Stomach (tissue), 9 donors: ENCODE measurements around the gene SLC27A2. TPM values are rescaled to one million over a fixed set of nuclear protein-coding genes. Genes with fewer than 3 reads are reported as not detected.
"Not testable (repeated sequence)": the region's sequence is repeated elsewhere in the genome, so short reads cannot be mapped to it uniquely, and the experiment has no call there.

Source experiments
- DNase-seq, 2 donors: peaks; one replicate each; pipeline versions ENCODE4 v3.0.0 to v3.0.0-alpha.2; 2013 to 2019
- H3K27ac ChIP-seq, 5 donors: fragments of 200-600 bp in 4 of 5; sonication (generic) in 4 of 5; one replicate each; pipeline ENCODE4 v1.5.1; 2013 to 2019; ENCODE audit warnings: mild to moderate bottlenecking in 1 of 5, moderate library complexity in 1 of 5
- H3K27me3 ChIP-seq, 3 donors: fragments of 200-600 bp; sonication (generic); one replicate each; pipeline ENCODE4 v1.5.1; 2017 to 2019; ENCODE audit warnings: mixed run types in 1 of 3
- H3K36me3 ChIP-seq, 4 donors: fragments of 200-600 bp; sonication (generic); 1 replicate in 3 of 4; 2 replicates in 1 of 4; pipeline ENCODE4 v1.5.1; 2016 to 2019
- H3K4me1 ChIP-seq, 4 donors: fragments of 200-600 bp; sonication (generic); one replicate each; pipeline ENCODE4 v1.5.1; 2016 to 2019
- H3K4me3 ChIP-seq, 4 donors: fragments of 200-600 bp; sonication (generic) in 3 of 4; one replicate each; pipeline ENCODE4 v1.5.1; 2016 to 2019; ENCODE audit warnings: mild to moderate bottlenecking in 1 of 4
- H3K9me3 ChIP-seq, 4 donors: fragments of 200-600 bp; sonication (generic); one replicate each; pipeline ENCODE4 v1.5.1; 2016 to 2019
- CTCF ChIP-seq, 7 experiments: fragments of 450-650 bp in 4 of 7; fragments of 200-600 bp in 3 of 7; sonication (generic) in 3 of 7; IDR thresholded peaks; one replicate each; pipeline ENCODE4 v1.5.1; 2016 to 2019; ENCODE audit warnings: antibody characterized with exemption in 7 of 7, control low read depth in 2 of 7, mild to moderate bottlenecking in 1 of 7
- EP300 ChIP-seq: sonication (generic); formaldehyde crosslinking; IDR thresholded peaks from one replicate; pipeline ENCODE4 v1.6.1; 2017; ENCODE audit warnings: antibody characterized with exemption
- POLR2A ChIP-seq, 4 donors: fragments of 450-650 bp; IDR thresholded peaks; one replicate each; pipeline ENCODE4 v1.6.1; 2016; ENCODE audit warnings: antibody characterized with exemption in 4 of 4, control low read depth in 2 of 4, mild to moderate bottlenecking in 1 of 4, moderate library complexity in 1 of 4
- POLR2AphosphoS5 ChIP-seq, 3 donors: sonication (generic); formaldehyde crosslinking; IDR thresholded peaks; one replicate each; pipeline ENCODE4 v1.6.1; 2016; ENCODE audit warnings: antibody characterized with exemption in 3 of 3
- WGBS, 5 donors: extraction: QIAGEN DNeasy Blood & Tissue Kit in 3 of 5; methylation state at CpG; one replicate each; pipeline versions ENCODE4 v1.1.5 to v1.1.7; 2013 to 2018; 5-methylcytosine and 5-hydroxymethylcytosine counted together
- intact Hi-C: fragments of 100-400 bp; cut with DNase I; formaldehyde crosslinking; loops from one replicate; pipeline ENCODE4 v1.15.1; 2023; ENCODE audit warnings: low total_unique reads
- polyA plus RNA-seq, 3 donors: library from polyadenylated mRNA; stranded (reverse); fragments of 200-250 nt; gene quantifications; one replicate each; pipeline ENCODE4 v1.2.3, GENCODE V29; 2013
- total RNA-seq, 5 donors: library from RNA; depleted of rRNA; stranded (reverse); fragments of >200 nt; gene quantifications; one replicate each; pipeline versions ENCODE4 v1.1.0 to v1.2.3, GENCODE V29; 2014 to 2016
- donor health status: healthy with polysubstance abuse.
- donor health status: Bipolar disorder and iron deficiency.
- donor health status: healthy.

Gene SLC27A2
- total and polyA plus RNA-seq, 8 donors: 0.61 to 53.6 (median 2.3) TPM; not detected in 2

- H3K36me3 ChIP-seq: no peaks in the 10 kb centered on the region
- H3K4me3 ChIP-seq: no peak overlapping the region
- WGBS, 5 donors: 71 to 89% (median 79%) methylated on average over 9 to 10 of the region's 10 CpGs
- TF ChIP-seq POLR2AphosphoS5 (IDR thresholded peaks at IDR 0.05): no peak
- no peak for TF ChIP-seq EP300
- TF ChIP-seq CTCF (IDR thresholded peaks at IDR 0.05): no peak
- no peak for TF ChIP-seq POLR2A (IDR thresholded peaks at IDR 0.05)
- DNase-seq: no peak
- H3K27me3 ChIP-seq: no peaks in the 10 kb centered on the region
- intact Hi-C loops: no loop called here
- peaks cover 0 to 9% (median 0%) of the 10 kb centered on the region in 4 donors for H3K9me3 ChIP-seq
- H3K4me1 ChIP-seq: no peaks in the 10 kb centered on the region
- H3K27ac ChIP-seq: no peak overlapping the region
Observed at GRCh38 chr15:50168783-50169411, 13.1 kb upstream of the SLC27A2 start.

GRCh38 chr15:50172360-50172895, 9.6 kb upstream of the SLC27A2 start:
- H3K9me3 ChIP-seq, H3K36me3 ChIP-seq, H3K4me3 ChIP-seq, intact Hi-C loops, H3K27me3 ChIP-seq, H3K27ac ChIP-seq, DNase-seq, H3K4me1 ChIP-seq: not testable (repeated sequence)
- 93 to 100% (median 97%) methylated on average over 12 to 35 of the region's 35 CpGs for WGBS, 5 donors

- H3K27me3 ChIP-seq: peaks cover 0 to 27% (median 5%) of the 10 kb centered on the region in 3 donors
- H3K27ac ChIP-seq: no peak overlapping the region
Observed at GRCh38 chr15:50176869-50177268, 5.1 kb upstream of the SLC27A2 start.

GRCh38 chr15:50180091-50180490, 1.9 kb upstream of the SLC27A2 start:
- no peak for DNase-seq
- WGBS, 5 donors: 86 to 97% (median 87%) methylated on average over 3 of the region's 3 CpGs
- intact Hi-C loops: no loop called here
- Histone ChIP-seq H3K27me3 (peaks cover 0 to 45% (median 16%) of the 10 kb centered on the region in 3 donors), H3K27ac (no peak overlapping the region), H3K36me3 (no peaks in the 10 kb centered on the region), H3K4me3 (no peak overlapping the region), H3K9me3 (no peaks in the 10 kb centered on the region), H3K4me1 (peaks cover 4 to 18% (median 17%) of the 10 kb centered on the region in 4 donors)
- TF ChIP-seq POLR2A (IDR thresholded peaks at IDR 0.05) (no peak), EP300 (no peak), POLR2AphosphoS5 (IDR thresholded peaks at IDR 0.05) (no peak), CTCF (IDR thresholded peaks at IDR 0.05) (no peak)

More at GRCh38 chr15:50176869-50177268, 5.1 kb upstream of the SLC27A2 start:
- DNase-seq: no peak
- Histone ChIP-seq H3K4me1 (peaks cover 0 to 5% (median 4%) of the 10 kb centered on the region in 4 donors), H3K4me3 (no peak overlapping the region), H3K36me3 (no peaks in the 10 kb centered on the region), H3K9me3 (peaks cover 0 to 9% (median 0%) of the 10 kb centered on the region in 4 donors)
- TF ChIP-seq POLR2A (IDR thresholded peaks at IDR 0.05) (no peak), EP300 (no peak), CTCF (IDR thresholded peaks at IDR 0.05) (no peak), POLR2AphosphoS5 (IDR thresholded peaks at IDR 0.05) (no peak)
- intact Hi-C loops: no loop called here

GRCh38 chr15:50180582-50180981, 1.4 kb upstream of the SLC27A2 start:
- intact Hi-C loops: no loop called here
- 77 to 89% (median 80%) methylated on average over 7 of the region's 7 CpGs for WGBS, 5 donors
- no peaks in the 10 kb centered on the region for H3K36me3 ChIP-seq
- DNase-seq: no peak
- no peak overlapping the region for H3K4me3 ChIP-seq
- peaks cover 4 to 18% (median 17%) of the 10 kb centered on the region in 4 donors for H3K4me1 ChIP-seq
- no peaks in the 10 kb centered on the region for H3K9me3 ChIP-seq
- H3K27ac ChIP-seq: no peak overlapping the region
- no peak for TF ChIP-seq EP300
- no peak for TF ChIP-seq CTCF (IDR thresholded peaks at IDR 0.05)
- TF ChIP-seq POLR2A (IDR thresholded peaks at IDR 0.05): no peak
- no peak for TF ChIP-seq POLR2AphosphoS5 (IDR thresholded peaks at IDR 0.05)
- peaks cover 0 to 45% (median 16%) of the 10 kb centered on the region in 3 donors for H3K27me3 ChIP-seq
